LNCaP clone FGC (cell line): ENCODE measurements around the gene TAF11L14.

Source experiments
- DNase-seq: peaks from one replicate; pipeline ENCODE4 v3.0.0-alpha.2; 2011; ENCODE audit warnings: low read depth
- H3K4me3 ChIP-seq: 2 replicates; pipeline ENCODE4 v1.5.1; 2011; ENCODE audit warnings: mild to moderate bottlenecking, low read depth, low read length, control low read depth
- TF ChIP-seq, protein P1 (sequence below): IDR thresholded peaks from 2 replicates; pipeline ENCODE4 v1.5.1; 2012; ENCODE audit warnings: mild to moderate bottlenecking; ENCODE audit not compliant: control insufficient read depth, insufficient read depth; ENCODE audit errors: extremely low read depth

Gene TAF11L14

GRCh38 chr5:17666726-17667235 is 32.5 kb downstream of the TAF11L14 start:
- H3K4me3 ChIP-seq, result no peak overlapping the region
- TF ChIP-seq, protein P1, sequence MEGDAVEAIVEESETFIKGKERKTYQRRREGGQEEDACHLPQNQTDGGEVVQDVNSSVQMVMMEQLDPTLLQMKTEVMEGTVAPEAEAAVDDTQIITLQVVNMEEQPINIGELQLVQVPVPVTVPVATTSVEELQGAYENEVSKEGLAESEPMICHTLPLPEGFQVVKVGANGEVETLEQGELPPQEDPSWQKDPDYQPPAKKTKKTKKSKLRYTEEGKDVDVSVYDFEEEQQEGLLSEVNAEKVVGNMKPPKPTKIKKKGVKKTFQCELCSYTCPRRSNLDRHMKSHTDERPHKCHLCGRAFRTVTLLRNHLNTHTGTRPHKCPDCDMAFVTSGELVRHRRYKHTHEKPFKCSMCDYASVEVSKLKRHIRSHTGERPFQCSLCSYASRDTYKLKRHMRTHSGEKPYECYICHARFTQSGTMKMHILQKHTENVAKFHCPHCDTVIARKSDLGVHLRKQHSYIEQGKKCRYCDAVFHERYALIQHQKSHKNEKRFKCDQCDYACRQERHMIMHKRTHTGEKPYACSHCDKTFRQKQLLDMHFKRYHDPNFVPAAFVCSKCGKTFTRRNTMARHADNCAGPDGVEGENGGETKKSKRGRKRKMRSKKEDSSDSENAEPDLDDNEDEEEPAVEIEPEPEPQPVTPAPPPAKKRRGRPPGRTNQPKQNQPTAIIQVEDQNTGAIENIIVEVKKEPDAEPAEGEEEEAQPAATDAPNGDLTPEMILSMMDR, result no peak
- no peak for DNase-seq

GRCh38 chr5:17670353-17670752 is 36.1 kb downstream of the TAF11L14 start:
- H3K4me3 ChIP-seq, result no peak overlapping the region
- TF ChIP-seq, protein P1, result no peak
- no peak for DNase-seq

DNA sequence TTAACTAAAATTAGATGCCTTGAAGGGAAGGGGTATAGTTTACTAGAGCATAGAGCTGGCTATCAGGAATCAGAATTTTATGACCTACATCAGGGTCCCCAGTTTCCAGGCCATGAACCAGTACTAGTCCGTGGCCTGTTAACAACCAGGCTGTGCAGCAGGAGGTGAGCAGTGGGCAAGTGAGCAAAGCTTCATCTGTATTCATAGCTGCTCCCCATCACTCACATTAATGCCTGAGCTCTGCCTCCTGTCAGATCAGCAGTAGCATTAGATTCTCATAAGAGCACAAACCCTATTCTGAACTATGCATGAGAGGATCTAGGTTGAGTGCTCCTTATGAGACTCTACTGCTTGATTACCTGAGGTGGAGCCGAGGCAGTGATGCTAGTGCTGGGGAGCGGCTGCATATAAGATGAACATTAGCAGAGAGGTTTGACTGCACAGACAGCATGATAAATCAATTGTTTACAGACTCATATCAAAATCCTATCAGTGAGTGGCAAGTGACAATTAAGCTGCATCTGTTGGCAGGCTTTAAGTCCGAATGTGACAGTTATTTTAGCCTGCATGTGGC is 44.6 kb downstream of the TAF11L14 start:
- H3K4me3 ChIP-seq, result no peak overlapping the region
- TF ChIP-seq, protein P1, result no peak
- no peak for DNase-seq

- DNase-seq, result no peak
- no peak overlapping the region for H3K4me3 ChIP-seq
- TF ChIP-seq, protein P1, result no peak
These were observed 45.4 kb downstream of the TAF11L14 start for GRCh38 chr5:17679597-17680203.

DNA sequence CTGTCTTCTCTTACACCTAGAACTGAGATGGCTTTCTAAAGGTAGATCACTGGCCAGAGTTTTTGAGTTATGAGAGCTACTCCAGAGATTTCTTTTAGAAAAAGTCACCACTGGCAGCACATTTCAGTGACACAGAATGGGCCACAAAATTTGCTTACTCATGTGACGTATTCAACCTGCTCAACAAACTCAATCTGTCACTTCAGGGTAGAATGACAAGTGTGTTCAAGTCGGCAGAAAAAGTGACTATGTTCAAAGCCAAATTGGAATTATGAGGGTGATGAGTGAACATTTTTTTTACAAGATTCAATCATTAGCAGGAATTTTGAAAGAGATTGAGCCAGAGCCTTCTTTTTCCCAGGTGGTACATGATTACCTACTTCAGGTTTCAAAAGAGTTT is 46.5 kb downstream of the TAF11L14 start:
- TF ChIP-seq, protein P1, result no peak
- no peak for DNase-seq
- no peak overlapping the region for H3K4me3 ChIP-seq
